HG03175 (cell line): Measurements from ENCODE around the gene SYNJ2.

Experiments used
- ATAC-seq: cut with Tn5 transposase; IDR thresholded peaks from one replicate; pipeline ENCODE4 v1.9.1; 2021; ENCODE audit warnings: mild to moderate bottlenecking, moderate library complexity; ENCODE audit not compliant: unreplicated experiment

SYNJ2 gene

DNA sequence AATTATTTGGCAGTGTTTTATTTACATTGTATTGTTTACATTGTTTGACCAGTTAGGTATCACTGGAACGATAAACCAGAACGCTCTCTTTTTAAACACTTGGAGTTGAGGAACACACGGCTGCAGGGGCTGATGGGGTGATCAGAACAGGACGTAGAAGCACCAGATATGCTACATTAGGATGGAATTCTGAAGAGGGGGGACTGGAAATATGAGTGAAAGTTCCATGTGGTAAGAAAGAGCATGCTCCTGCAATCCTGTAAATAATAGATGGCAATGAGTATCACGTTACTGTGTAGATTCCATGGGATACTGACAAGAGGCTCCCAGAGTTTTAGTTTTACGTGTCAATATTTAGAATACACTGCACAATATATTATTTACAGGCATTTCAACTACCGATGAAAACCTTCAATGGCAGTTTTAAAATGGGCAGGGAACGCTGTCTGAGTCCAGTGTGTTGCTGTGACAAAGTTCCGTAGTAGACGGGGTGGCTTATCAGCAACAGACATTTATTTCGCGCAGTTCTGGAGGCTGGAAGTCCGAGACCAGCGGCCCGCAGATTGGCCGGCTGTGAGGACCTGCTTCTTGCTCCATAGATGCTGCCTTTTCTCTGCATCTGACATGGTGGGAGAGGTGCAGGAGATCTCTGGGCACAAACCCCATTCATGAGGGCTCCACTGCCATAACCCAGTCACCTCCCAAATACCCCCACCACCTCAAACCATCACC lies 43.1 kb downstream of the SYNJ2 start:
- no peak for ATAC-seq

DNA sequence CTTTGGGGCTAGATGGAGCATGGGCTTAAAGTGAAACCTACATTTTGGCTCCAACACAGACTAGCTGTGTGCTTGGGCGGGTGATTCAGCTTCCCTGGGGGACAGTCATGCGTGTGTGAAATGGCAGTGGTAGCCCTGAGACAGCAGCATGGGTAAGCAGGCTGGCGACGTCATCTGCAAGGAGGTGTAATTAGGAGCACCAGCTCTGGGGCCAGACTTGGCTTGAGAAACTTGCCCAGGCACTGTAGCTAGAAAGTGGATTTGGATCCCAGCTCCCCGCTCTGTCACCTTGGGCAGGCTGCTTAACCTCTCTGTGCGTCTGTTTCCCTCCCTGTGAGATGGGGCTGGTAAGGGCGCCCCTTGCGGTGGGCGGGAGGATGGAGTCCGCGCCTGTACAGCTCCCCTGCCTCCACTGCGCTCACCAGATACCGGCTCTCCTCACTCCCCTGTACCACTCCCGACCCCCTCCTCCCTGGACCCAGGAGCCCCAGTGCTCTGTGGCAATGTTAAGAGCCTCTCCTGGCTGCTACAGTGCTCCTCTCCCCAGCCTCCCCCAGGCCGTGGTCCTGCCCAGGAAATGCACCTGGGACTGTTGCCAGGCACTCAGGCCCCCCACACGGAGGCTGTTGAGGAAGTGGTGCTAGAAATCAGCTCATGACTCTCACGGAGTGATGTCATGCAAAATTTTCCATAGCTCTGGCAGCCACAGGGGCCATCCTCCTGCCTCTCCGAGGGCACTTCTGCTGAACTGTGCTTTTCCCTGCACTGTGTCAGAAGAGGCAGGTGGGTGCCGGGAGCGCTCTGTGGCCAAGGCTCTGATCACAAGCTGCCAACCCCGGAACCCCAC lies 44.6 kb downstream of the SYNJ2 start:
- ATAC-seq = peak; percentile 88

DNA sequence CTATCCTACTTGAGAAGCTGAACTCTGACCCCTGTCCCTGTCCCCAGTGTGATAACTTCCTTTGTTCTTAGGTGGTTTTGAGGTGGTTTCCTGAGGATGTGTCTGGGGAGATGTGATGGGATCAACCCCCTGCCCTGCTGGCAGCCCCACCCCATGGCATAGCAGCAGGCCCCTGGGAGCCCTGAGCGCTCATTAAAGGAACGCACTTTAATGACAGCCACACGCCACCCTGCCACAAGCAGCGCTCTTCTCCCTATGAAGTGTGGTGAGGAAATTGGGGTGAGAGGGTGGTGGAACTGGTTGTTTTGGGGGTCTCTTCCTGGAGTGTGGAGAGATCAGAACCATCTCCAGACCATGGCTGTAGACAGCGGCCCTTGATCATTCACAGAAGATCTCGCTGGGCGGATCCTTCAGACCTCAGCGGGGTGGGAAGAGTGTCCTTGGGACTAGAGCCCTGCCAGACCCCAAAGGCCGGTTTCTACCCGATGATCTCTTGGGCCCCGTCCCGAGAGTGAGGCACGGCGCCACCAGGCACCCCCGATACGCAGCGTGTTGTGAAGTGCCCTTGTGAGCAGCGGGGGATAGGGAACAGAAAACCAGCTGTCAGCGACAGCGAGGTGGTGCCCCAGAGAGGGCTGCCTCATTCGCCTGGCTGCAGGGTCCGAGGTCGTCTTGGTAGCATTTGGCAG lies 45.4 kb downstream of the SYNJ2 start:
- no peak for ATAC-seq

DNA sequence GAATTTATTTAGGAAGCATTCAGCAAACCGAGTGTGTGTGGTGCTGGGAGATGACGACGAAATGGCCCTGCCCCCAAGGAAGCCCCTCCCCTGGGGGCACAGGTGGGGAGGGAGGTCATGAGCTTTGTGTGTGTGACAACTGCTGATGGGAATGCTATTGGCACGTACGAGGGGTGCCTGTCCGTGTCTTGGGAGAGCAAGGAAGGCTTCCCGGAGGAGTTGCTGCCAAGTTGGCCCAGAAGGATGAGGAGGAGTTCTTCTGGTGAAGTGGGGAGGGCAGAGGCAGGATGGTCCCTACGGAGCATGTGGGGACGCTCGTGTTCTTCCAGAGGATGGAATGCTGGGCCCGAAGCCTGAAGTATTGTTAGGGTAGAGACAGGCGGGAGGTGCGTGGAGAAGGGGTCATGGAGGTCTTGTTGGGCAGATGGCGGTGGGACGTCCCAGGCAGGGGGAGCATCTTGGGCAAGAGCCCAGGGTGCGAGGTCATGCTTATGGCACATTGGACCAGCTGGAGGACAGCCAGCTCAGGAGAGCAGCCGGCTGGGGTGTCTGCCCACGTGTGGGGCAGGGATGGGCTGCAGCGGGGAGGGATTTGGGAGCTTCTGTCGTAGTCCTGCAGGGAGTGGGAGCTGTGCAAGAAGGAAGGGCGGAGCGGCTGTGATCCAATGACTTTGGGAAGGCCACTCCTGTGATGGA lies 46.1 kb downstream of the SYNJ2 start:
- ATAC-seq = no peak

DNA sequence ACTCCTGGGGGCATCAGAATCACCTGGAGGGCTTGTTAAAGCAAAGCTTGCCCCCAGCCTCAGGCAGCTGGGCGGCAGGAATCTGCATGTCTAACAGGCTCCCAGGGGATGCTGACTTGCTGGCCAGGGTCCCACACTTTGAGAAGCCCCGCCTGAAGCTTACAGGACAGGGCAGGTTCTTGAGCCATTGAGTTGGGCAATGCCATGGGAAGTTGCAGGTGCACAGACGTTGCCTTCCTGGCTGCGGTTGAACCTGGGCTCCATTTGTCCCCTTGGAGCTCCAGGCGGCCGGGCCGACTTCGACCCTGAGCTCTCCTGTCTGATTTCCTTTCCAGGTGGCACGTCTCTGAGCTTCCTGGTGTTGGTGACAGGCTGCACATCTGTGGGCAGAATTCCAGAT lies 46.8 kb downstream of the SYNJ2 start:
- ATAC-seq = no peak

DNA sequence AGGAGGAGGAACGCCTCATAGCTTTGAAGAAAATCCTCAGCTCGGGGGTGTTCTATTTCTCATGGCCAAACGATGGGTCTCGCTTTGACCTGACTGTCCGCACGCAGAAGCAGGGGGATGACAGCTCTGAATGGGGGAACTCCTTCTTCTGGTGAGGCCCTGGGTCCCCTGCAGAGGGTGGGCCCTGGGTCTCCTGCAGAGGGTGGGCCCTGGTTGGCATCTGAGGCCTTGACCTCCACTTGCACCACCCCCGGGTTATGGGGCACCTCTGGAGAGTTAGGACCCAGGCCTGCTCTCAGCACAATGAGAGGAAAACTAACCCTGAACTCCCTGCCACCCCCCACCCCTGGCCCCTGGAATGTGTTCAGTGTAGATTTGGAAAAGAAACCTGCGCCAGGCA lies 47.2 kb downstream of the SYNJ2 start:
- ATAC-seq = no peak

DNA sequence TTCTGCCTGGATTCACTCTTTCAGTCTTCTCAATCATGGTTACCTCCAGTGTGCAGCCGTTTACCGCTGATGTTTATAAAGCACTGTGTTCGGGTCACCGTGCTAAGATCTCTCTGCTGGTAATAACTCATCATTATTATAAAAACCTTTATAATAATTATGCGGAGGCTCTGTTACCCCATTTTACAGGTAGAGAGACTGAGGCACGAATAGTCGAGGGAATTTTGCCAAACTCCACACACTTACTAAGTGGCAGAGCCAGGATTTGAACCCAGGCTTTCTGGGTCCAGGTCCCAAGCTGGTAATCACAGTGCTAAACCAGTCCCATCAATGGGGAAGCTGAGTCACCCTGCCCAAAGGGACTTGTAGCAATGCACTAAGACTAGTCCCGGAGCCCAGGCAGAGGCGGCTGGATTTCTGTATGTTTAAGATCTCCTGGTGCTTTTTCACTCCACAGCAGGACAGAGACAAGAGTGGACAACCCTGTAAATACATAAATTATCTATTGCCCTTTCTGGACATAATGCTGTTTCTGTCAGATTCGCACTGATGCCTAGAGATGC lies 48.1 kb downstream of the SYNJ2 start:
- no peak for ATAC-seq

DNA sequence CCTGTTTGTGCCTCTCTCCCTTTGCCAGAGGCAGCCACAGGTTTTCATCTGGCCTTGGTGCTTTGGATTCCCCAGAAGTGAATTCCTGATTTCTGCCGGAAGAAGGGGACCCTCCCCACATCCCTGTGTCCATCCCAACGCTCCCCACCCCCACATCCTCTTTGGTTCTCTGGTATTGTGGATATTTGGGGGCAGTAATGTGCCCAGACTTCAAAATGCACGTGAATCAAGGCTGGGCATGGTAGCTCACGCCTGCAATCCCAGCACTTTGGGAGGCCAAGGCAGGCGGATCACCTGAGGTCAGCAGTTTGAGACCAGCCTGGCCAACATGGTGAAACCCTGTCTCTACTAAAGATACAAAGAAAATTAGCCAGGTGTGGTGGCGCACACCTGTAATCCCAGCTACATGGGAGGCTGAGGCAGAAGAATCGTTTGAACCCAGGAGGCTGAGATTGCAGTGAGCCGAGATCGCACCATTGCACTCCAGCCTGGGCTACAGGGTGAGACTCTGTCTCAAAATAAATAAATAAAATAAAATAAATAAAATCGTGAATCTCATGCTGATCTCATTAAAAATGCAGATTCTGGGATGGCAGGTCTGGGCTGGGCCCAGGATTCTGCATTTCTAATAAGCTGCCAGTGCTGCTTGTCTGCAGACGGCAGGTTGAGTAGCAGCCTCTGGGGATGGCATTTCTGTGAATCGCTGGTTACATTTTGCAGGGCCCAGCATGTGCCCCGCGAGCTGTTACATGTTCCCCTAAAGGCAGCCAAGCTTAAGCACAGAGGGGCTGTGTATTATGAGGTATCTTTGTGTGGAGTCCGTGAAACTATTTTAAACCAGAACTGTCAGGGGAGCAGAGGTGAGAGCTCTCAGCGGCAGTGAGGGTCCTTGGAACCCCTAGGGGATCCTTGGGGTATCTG lies 49.0 kb downstream of the SYNJ2 start:
- no peak for ATAC-seq

DNA sequence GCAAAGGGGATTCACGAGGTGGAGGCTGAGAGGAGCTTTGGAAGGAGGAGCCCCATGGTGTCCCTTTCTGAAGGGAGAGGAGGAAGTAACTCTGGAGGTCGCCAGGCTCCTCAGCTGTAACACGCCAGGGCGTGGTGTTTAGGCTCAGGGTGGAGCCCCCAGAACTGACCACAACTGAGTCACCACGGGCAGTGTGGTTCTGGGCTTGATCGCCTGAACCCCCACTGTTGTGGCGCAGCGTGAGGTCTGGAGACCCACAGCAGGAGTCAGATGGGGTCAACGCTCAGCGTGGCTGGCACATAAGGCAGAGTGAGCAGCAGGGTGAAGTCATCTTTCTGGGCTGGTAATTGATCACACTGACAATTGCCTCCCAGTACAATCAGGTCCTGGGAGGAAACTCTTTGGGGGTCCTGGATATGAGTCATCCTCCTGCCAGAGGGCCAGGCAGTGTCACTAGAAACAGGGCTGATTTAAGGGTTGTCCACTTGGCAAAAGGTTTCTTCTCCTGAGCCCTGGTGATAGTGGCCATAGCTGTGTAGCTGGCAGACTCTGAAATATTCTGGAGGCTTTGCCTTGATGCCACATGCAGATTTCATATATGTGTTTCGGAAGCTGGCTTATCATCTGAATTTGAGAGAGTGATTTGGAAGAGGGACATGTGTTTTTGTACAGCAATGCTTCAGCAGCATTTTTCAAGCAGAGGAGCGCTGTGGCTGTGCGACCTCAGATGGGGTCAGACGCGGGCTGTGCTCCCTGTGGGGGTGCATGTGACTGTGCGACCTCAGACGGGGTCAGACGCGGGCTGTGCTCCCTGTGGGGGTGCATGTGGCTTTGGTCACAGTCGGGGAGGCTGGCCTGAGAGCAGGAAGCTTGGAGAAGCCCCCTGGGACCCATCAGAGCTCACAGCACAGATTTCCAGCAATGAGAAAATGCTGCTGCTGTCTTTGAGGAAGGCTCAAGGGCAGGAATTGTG lies 50.0 kb downstream of the SYNJ2 start:
- ATAC-seq = peak; percentile 41

DNA sequence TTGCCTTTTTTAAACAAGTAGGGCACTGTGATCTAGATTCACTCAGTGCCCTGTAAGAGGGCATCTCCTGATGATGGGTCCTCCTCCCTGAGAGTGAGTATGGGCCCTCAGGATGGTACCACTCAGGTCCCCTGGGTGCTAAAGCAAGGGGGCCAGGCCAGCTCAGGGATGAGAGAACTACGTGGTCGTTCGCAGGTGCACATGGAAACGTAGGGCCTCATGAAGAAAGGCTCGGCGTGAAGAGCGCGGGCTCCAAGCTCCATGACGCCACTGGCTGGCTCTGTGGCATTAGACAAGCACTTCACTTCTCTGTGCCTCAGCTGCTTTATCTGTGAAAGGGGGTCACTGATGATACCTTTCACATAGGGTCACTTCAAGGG lies 50.7 kb downstream of the SYNJ2 start:
- no peak for ATAC-seq

DNA sequence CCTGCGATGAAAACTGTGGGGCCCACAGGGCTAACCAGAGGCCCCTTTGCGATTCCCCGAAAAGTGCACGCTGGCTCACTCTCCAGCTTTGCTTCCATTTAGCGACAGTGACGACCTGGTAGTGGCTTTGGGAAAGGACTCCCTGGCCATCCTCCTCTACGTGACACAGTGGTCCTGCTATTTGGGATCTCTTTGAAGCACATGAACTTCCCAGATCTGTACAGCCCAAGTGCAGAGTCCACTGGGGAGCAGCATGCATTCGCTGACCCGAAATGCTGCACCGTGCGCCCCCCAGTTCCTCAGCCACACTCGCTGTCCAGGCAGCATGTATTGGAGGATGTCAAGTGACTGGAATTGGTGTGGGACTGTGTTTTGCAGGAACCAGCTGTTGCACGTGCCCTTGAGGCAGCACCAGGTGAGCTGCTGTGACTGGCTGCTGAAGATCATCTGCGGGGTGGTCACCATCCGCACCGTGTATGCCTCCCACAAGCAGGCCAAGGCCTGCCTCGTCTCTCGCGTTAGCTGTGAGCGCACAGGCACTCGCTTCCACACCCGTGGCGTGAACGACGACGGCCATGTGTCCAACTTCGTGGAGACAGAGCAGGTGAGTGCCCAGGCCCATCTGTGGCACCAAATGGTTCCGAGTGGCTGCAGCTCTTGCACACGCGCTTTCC lies 51.6 kb downstream of the SYNJ2 start:
- no peak for ATAC-seq

DNA sequence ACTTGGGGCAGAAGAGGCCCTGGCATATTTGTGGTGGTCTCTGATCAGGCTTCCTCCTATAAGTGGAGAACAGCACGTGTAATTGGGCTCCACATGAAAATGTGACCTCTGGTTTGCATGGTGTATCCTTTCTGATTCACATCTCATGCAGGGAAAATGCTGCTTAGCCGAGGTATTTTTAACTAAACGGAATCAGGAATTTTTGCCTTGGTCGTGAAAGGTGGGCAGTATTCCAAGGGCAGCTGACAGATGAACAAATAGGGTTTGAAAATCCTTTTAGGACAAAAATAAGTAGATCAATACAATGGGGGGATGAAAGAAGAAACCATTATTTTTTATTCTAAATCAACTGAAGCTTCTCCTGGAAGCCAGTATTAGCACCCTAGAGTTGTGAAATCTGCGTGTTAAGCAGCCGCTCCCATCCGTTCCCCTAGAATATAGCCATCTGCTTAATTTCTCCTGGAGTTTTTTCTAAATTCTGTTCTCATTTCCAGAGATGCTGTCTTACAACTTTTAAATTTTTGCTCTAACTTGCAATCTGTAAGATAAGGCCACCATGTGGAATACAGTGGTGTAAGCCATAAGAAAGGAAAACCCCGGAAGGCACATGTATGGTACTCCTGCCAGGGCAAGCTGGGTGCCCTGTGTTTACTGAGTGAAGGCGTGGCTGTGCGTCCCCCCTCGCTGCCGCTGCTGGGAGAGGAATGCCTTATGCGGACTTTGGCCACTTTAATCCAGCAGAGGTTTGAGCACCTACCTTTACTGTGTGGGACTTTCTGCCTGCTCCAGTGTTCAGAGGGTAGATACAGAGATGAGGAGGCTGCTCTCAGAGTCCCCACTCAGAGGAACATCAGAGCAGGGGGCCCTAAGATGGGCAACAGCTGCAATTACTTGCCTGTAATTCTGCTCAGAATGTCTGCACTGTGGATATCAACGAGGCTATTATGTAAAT lies 52.4 kb downstream of the SYNJ2 start:
- ATAC-seq = no peak

DNA sequence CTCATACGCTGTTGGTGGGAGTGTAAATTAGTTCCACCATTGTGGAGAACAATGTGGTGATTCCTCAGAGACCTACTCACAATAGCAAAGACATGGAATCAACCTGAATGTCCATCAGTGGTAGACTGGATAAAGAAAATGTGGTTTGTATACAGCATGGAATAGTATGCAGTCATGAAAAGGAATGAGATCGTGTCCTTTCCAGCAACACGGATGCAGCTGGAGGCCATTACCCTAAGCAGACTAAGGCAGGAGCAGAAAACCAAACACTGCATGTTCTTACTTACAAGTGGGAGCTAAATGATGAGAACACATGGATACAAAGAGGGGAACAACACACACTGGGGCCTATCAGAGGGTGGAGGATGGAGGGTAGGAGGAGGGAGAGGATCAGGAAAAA lies 54.6 kb downstream of the SYNJ2 start:
- no peak for ATAC-seq

DNA sequence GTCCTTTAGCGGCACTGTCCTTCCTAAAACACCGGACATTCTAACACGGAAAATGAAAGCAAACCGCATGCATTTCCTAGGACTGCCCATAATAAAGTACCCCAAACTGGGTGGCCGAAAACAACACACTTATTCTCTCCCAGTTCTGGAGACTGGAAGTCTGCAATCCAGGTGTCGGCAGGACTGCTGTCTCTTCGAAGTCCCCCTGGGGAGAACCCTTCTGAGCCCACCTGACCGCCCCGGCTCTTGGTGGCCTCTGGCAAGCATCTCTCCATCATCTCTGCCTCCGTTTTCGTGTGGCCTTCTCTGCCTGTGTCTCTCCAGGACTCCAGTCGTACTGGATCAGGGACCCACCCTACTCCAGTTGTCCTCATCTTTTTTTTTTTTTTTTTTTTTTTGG lies 55.4 kb downstream of the SYNJ2 start:
- no peak for ATAC-seq

DNA sequence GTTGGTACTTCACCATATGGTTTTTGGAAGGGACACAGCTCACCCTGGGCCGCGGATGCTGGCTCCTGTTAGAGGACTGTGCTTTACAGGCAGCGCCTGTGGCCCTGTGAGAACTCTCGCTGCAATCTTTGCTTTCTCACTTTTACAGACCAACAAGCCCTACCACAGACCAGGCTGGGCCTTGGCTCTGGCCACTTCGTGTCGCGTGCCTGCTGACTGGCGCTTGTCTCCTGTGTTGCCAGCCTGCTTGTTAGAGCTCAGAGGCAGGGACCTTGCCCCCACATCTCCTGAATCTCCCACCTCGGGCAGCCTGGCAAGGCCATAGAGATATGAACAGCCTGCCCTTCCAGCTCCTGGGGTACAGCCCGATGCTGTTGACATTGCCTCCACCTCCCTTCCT lies 56.1 kb downstream of the SYNJ2 start:
- no peak for ATAC-seq

DNA sequence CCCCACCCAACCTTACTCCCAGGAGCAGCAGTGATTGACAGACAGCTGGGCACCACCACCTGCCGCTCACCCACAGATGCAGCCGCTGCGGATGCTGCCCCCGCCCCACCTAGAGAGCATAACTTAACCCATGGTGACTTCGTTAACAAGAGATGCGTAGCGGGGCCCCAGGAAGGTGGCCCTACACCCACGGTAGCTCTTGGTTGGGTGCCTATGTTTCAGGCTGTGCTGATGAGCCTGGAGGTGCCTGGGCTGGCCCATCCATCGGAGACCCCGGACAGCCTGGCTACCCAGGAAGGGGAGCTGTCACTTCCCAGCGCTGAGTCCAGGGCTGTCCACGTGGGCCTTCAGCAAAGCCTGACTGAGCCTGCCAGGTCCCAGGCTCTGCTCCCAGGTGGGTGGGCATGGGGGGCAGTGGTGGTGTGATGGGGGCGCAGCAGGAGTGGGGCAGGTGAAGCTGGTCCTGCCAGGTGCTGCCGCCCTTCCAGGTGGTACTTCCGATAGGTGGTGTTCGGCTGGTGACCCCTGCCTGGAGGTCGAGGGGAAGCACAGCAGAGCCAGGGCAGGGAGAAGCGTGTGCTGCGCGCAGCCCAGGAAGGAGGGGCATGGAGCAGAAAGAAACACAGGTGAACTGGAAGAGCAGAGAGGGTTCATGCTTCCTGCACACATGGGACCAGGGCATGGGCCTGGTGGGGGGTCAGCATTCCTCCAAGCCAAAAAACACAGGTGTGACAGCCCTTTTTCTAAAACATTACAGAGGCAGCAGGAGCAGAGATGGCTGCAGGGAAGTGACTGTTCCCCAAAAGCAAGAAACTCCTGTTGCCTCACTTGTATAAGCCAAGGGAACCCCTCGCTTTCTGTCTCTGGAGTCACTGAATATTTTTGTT lies 56.9 kb downstream of the SYNJ2 start:
- no peak for ATAC-seq
